Measurements from ENCODE around the gene OPA1.

DNA sequence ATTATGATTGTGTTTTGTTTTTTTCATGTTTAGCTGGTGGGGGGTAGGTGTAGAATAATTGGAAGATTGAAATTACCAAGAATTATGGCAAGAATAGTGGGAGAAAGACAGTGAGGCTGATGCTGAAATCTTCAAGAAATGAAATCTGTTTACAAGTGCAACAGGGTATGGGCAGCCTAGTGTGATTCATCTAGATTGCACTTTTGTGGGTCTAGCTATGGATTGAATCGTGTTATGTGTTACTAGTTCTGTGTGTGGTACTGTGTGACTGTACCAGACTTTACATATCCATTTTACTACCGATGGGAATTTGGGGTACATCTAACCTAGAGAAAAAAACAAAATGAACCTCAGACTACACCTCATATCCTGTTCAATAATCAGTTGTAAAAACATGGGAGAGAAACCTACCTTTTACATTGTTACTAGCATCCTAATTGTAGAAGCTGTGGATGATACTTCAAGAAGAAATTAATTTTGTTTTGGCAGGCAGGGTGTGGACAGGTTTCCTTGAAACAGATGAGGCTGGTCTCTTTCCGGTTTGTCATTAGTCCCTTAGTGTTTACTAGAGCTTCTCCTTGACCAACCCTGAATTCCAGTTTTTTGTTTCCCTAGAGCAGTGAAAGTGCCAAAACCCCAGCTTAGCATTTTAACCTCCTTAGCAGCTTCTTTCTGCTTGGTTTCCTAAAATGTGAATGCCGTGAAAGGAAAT is 47.9 kb downstream of the OPA1 start:
- TF ChIP-seq POLR2A (IDR thresholded peaks at IDR 0.05), result no peak
- TF ChIP-seq, protein P1, sequence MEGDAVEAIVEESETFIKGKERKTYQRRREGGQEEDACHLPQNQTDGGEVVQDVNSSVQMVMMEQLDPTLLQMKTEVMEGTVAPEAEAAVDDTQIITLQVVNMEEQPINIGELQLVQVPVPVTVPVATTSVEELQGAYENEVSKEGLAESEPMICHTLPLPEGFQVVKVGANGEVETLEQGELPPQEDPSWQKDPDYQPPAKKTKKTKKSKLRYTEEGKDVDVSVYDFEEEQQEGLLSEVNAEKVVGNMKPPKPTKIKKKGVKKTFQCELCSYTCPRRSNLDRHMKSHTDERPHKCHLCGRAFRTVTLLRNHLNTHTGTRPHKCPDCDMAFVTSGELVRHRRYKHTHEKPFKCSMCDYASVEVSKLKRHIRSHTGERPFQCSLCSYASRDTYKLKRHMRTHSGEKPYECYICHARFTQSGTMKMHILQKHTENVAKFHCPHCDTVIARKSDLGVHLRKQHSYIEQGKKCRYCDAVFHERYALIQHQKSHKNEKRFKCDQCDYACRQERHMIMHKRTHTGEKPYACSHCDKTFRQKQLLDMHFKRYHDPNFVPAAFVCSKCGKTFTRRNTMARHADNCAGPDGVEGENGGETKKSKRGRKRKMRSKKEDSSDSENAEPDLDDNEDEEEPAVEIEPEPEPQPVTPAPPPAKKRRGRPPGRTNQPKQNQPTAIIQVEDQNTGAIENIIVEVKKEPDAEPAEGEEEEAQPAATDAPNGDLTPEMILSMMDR (IDR thresholded peaks at IDR 0.05 in 8 of 11, conservative IDR thresholded peaks at IDR 0.05 in 3 of 11), result no peak

Data from spleen (tissue), 7 donors.